ENCODE results near the gene STAP2.
A peak's percentile ranks its signal among the peaks of the same experiment; 100 is the strongest.
"Not testable (repeated sequence)": the region's sequence is repeated elsewhere in the genome, so short reads cannot be mapped to it uniquely, and the experiment has no call there.

Gene STAP2

DNA sequence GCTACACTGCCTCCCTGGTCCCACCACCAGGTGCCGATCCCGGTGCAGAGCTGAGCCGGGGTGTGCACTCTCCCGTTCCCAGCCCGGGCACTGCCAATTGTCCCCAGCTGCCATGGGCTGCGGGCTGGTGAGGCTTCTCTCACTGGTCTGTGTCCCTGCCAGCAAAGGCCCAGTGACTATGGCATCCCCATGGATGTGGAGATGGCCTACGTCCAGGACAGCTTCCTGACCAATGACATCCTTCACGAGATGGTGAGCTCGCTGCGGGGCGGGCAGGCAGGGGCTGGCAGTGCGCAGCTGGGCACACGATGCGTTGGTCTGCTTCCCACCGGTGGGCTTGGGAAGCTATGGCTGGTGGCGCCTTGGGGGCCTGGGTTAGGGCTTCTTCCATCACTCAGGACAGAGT is 19.3 kb upstream of the STAP2 start:
- DNase-seq (ENCODE audit: low read depth), result no peak

DNA sequence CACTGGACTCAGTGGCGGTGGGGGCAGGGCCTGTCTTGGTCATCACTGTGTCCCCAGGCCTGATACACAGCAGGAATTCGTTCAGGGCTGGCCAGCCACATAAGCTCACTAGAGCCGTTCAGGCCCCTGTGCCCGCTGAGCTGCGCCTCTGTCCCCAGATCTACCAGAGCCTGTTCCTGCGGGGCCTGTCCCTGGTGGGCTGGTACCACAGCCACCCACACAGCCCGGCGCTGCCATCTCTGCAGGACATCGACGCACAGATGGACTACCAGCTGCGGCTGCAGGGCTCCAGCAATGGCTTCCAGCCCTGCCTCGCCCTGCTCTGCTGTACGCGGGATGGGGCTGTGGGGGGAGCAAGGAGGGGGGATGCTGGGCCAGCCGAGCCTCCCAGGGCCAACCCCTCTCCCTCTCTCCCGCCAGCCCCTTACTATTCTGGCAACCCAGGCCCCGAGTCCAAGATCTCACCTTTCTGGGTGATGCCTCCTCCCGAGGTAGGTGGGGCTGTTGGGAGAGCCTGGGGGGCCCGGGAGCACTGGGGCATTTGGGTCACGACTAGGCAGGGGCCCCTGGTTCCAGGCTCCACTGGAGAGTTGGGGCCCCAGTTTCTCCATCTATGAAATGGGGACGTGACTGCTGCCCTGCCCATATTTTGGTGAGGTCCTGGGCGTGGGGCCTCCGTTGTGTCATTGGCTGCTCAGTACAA is 18.6 kb upstream of the STAP2 start:
- DNase-seq (ENCODE audit: low read depth), result no peak

DNA sequence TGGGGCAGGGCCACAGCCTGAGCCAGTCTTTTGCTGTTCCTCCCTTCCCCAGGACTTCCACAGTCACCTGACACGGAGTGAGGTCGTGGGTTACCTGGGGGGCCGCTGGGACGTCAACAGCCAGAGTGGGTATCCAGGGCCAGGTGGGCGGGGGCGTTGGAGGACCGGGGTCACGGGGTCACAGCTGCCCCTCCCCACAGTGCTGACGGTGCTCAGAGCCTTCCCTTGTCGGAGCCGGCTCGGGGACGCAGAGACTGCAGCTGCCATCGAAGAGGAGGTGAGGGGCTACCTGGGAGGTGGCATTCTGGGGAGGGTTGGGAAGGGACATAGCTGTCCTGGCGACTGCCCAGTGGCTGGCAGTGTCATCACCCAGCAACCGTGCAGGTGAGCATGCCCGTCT is 16.3 kb upstream of the STAP2 start:
- DNase-seq (ENCODE audit: low read depth), result no peak

DNA sequence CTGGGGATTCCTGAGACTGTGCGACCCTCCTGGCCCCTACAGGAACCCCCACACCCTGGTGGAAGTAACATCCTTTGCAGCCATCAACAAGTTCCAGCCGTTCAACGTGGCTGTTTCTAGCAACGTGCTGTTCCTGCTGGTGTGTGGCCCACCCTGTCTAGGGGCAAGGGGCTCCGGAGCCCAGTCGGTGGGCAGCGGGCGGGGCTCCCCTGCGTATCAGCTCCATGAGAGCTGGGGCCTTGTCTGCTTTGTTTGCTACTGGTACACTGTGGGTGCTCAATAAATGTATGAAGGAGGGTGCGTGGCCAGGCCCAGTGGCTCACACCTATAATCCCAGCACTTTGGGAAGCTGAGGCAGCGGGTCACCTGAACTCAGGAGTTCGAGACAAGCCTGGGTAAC is 15.7 kb upstream of the STAP2 start:
- no peak for DNase-seq (ENCODE audit: low read depth)

DNA sequence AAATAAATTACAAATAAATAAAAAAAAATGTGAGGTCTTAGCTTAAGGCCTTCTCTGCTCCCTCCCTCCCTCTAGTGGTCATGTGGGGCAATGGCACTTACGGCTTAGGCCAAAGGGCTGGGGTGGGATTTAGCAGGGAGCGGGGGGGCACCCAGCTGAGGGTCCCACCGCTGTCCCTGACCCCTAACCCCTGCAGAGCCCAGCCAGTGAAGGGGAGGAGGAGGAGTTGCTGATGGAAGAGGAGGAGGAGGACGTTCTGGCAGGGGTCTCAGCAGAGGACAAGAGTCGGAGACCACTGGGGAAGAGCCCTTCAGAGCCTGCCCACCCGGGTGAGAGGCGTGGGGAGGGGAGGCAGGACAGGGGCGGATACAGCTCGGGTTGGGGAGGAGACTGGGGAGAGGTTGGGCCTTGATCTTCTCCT is 14.1 kb upstream of the STAP2 start:
- no peak for DNase-seq (ENCODE audit: low read depth)

DNA sequence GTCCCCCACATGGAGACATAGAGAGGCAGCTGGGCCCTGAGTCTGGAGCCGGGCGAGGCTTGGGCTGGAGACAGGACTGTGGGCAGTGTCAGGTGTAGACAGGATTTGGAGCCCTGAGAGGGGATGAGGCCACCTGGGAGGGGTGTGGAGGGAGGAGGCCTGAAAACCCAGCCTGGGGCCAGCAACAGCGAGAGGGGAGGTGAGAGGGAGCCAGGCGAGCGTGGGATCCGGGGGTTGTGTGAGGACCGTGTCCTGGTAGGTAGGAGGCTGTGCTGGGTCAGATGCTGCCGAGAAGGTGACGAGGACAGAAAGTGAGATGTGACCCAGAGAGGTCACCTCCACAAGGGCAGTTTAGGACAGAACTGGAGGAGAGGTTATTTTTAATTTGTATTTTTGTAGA is 12.1 kb upstream of the STAP2 start:
- no peak for DNase-seq (ENCODE audit: low read depth)

DNA sequence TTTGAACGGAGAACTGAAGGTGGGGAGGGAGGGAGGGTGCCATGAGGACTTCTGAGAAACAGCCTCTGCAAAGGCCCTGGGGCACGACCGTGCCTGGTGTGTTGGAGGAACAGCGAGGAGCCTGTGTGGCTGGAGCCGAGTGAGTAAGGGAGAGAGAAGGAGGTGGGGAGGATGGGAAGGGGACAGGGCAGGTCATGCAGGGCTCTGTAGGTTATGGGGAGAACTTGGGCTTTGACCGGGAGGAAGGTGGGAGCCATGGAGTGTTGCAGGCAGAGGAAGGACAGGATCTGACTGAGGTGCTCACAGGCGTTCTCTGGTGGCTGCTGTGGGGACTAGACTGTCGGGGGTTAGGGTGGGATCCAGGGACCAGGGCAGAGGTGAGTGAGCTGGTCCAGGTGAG is 11.5 kb upstream of the STAP2 start:
- no peak for DNase-seq (ENCODE audit: low read depth)

DNA sequence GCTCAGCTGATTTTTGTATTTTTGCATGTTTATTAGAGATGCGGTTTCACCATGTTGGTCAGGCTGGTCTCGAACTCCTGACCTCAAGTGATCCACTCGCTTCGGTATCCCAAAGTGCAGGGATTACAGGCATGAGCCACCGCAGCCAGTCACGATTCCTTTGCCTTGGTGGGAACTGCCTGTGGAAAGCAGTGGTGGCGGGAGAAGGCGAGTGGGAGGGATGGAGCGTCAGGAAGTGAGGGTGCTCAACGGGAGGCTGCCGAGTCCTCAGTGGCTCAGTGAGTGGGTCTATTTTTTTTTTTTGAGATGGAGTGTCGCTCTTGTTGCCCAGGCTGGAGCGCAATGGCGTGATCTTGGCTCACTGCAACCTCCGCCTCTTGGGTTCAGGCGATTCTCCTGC is 10.6 kb upstream of the STAP2 start:
- not testable (repeated sequence) for DNase-seq (ENCODE audit: low read depth)

DNA sequence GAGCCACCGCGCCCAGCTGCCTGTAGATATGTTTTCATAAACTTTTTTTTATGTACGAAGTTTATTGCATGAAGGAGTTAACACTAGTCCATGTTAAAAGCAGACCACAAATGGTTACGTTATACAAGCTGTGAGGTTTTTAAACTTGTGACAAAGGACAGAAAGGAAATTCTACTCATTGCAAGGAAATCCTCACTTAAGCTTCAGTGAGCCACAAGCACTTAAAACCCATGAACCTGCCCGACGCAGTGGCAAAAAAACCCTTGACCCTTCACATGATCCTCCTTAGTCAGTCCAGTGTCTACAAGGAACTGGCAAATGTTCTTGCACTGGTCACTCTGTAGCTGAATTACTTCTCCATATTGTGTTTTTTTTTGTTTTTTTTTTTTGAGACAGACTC is 8.9 kb upstream of the STAP2 start:
- DNase-seq (ENCODE audit: low read depth), result no peak

DNA sequence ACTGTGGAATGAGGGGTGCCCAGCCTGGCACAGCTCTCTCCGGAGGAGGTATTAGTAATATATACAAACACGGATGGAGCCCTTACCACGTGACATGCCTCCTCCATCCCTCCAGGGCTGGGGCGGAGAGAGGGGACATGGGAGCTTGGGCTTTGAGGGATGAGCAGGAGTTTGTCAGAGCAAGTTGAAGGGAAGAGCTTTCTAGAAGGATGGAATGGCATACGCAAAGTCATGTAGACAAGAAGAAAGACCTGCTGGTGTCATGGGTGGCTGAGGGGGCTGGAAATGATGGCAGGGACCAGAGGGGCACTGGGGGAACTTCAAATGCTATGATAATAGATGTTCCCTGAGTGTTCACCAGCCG is 7.4 kb upstream of the STAP2 start:
- DNase-seq (ENCODE audit: low read depth), result no peak

DNA sequence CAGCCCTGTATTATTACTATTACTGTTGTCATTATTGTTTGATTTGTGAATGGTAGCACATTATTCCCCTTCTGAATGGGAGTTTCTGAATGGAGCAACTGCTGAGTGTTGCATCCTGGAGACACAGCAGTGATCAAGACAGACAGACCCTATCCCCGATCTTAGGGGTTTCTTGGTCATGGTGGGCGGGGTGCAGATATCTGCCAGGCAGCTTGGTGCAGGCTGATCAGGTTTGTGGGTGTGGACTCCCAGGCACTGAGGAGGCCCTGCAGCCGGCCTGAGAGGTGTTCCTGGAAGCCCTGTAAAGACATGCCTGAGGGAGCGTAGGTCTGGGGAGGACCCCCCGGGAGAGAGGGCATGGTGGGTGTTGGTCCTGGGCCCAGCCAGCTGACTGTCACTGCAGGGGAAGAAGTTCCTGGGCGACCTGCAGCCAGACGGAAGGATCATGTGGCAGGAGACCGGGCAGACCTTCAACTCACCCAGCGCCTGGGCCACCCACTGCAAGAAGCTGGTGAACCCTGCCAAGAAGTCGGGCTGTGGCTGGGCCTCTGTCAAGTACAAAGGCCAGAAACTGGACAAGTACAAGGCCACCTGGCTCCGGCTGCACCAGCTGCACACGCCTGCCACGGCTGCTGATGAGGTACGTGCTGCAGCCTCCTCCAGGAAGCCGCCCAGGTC is 6.9 kb upstream of the STAP2 start:
- DNase-seq (ENCODE audit: low read depth), result no peak

DNA sequence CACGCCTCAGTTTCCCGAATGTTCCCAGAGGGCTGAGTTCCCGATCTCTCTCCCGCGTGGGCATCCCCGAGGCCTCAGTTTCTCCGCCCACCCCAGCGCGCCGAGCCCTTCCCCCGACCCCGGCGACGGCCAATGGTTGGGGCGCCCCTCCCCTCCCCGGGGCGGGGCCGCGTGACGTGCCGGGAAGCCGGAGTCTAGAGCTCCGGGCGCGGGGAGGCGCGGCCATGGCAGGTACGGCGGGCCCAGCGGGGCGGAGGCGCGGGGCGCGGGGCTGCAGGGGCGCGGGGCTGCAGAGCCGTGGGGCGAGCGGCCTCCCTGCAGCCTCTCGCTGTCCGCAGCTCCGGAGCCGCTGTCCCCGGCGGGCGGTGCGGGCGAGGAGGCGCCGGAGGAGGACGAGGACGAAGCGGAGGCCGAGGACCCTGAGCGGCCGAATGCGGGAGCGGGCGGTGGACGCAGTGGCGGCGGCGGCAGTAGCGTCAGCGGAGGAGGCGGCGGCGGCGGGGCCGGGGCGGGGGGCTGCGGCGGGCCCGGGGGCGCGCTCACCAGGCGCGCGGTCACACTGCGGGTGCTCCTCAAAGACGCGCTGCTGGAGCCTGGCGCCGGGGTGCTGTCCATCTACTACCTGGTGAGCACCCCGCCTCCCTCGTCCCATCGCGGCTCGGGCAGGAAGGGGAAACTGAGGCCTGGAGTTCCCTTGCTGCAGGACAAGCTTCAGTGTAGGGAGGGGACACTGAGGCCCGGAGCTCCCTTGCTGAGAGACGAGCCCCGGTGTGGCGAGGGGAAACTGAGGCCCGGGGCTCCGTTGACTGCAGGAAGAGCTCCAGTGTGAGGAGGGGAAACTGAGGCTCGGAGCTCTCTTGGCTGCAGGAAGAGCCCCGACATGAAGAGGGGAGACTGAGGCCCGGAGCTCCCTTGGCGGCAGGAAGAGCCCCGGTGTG is 5.0 kb upstream of the STAP2 start, which contains the start of gene MPND:
TSS of gene MPND (plus strand) at position 193 of the 938 bp plus-strand sequence. CDS start at position 225, 32 bp downstream.
- peak; percentile 84 for DNase-seq (ENCODE audit: low read depth)

DNA sequence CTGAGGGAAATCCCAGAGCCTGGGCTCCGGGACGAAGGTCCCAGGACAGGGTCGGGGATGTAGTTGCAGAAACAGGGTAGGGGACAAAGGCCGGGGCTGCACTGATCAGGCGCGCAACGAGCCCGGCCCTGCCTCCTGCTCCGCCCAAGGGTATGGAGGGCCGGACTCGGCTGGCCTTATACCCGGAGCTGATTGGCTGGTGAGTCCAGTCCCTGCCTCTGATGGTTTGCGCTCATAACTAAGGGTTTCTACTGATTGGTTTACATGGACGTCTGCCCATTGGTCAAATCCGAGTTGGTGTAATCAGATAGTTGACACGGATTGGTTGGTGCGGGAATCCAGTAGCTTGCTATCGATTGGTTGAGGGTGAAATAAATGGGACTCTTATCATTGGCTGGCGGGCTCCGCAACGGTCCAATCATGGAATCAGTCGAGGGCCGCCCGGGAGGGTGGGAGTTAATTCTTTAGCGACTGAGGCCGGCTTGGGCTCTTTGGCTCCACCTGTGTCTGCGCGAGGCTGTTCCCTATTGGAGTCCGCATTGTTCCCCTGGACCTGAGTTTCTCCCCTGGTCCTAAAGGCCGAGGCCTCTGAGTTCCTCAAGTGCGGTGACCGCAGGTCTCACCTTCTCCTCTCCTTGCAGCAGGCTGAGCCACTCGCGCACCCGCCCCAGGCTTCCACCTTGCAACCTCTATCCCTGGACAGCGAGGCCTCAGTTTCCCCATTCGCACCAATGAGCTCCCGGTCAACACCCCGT is 4.2 kb upstream of the STAP2 start:
- DNase-seq (ENCODE audit: low read depth), result peak; percentile 89

DNA sequence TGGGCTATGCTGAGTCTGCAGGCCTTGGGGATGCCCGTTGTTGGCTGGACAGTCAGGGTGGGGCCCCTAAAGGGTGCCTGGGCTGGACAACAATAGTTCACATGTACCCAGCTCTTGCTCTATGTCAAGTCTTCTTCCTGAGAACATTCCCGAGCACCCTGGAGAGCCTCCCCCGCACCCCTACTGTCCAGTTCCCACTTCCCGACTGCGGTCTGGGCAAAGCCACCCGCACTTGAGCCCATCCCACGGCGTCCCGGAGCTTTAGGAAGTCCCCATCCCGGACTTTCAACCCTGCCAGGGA is 3.6 kb upstream of the STAP2 start:
- DNase-seq (ENCODE audit: low read depth), result no peak

DNA sequence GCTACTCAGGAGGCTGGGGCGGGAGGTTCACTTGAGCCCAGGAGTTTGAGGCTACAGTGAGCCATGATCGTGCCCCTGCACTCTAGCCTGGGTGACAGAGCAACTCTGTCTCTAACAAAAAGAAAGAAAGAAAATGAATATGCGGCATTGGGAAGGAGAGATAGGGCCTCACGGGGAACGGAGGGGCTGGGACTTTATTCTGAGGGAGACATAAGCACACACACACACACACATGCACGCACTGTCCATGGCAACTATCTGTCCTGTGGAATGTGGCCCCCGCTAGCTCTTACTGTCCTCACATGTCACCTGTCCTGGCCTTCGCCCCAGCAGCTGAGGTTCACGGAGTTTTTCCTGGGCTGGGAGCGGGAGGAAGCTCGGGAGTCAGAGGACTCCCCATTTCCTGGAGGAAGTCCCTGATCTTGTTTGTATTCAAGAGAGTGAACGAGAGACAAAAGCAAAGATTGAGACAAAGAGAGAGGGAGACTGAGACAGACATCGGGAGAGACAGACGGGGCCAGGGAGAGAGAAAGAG is 654 bp downstream of the STAP2 start:
- no peak for DNase-seq (ENCODE audit: low read depth)

DNA sequence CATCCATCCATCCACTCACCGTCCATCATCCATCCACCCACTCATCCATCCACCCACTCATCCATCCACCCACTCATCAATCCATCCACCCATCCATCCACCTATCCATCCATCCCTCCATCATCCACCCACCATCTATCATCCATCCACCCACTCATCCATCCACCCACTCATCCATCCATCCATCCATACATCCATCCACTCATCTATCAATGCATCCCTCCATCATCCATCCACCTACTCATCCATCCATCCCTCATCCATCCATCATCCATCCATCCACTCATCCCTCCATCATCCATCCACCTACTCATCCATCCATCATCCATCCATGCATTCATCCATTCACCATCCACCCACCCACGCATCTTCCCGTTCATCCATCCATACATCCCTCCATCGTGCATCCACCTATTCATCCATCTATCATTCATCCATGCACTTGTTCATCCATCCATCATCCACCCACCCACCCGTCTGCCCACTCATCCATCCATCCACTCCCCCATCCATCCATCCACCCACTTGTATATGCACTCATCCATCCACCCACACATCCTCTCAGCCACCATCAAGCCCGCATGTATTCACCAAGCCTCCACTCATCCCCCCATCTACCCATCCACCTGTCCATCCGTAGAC is 3.6 kb downstream of the STAP2 start:
- DNase-seq (ENCODE audit: low read depth), result no peak

DNA sequence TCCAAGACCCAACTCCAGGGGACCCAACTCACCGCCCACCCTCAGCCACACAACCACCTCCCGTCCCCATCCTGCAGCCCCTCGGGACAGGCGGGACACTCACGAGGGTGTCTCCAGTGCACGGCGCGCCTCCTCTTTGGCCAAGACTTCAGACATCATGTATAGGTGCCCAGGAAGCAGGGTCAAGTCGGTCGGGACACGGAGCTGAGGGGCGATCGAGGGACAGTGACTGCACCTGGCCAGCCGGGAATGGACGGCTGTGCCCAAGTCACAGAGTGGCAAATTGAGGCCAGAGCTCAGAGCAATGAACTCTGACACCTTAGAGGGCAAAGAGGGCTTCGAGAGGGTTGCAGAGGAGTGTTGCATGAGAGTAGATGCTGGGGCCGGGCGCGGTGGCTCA is 8.8 kb downstream of the STAP2 start:
- DNase-seq (ENCODE audit: low read depth), result no peak

DNA sequence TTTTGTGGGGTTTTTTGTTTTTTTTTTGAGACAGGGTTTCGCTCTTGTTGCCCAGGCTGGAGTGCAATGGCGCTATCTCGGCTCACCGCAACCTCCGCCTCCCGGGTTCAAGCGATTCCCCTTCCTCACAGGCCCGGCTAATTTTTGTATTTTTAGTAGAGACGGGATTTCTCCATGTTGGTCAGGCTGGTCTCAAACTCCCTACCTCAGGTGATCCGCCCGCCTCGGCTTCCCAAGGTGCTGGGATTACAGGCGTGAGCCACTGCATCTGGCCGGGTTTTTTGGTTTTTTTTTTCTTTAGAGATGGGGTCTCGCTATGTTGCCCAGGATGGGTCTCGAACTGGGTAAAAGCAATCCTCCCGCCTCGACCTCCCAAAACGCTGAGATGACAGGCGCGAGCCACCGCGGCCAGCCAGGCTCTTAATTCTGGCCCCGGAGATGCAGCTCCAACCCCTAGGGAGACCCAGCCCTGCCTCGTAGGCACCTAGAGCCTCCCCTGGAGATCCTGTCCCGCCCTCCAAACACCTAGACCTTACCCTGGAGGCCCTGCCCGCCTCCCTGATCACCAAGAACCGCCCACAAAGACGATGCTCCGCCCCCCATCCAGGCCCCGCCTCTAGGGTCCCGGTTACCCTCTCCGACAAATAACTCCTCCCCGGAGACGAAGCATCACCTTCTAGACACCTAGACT is 9.5 kb downstream of the STAP2 start:
- DNase-seq (ENCODE audit: low read depth), result not testable (repeated sequence)

DNA sequence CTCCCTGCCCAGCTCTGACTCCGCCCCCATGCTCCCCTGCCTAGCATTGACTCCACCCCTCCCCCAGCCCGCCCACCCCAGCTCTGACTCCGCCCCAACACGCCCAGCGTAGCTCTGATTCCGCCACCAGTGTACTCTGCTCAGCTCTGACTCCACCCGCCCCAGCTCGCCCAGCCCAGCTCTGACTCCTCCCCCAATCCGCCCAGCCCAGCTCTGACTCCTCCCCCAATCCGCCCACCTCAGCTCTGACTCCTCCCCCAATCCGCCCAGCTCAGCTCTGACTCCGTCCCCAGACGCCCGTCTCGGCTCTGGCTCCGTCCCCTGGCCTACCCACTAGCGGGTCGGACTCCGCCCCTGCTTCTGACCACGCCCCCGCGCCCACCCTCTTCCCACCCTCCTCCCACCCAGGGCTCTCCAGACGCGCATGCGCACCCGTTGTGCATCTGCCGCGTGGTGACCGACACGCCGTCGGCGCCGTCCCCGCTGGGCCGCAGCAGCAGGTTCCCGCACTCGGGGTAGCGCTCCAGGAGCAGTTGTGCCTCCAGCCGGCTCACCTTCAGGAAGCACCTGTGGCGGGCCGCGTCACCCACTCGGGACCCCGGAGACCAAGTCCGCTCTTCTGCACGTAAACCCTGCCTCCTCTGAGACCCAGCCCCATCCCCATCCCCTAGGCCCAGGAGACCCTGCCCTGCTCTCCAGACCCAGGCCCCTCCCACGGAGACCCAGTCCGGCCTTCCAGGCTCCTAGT is 10.2 kb downstream of the STAP2 start:
- DNase-seq (ENCODE audit: low read depth), result peak; percentile 89

DNA sequence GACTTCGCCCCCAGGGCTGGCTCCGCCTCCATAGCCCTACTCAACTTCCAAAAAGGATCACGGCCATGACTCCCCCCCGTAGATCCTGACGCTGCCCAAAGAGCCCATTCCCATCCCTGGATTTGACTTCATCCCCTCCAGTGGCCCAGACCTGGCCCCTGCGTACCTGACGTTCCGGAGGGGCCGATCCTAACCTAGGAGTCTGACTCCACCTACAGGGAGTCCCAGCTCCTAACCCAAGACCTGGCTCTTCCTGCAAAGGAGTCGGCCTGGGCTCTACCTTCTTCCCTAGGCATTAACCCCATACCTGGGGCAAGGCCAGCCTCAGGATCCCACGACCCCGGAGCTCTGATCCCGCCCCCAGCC is 10.8 kb downstream of the STAP2 start:
- no peak for DNase-seq (ENCODE audit: low read depth)

Measured in T-helper 22 cell (primary cell).